ENCODE results near the gene NARS2. TPM values are rescaled to one million over a fixed set of nuclear protein-coding genes. Genes with fewer than 3 reads are reported as not detected.

NARS2 gene
- total RNA-seq, 1 donor from 2014 or later = 25.5 TPM

DNA sequence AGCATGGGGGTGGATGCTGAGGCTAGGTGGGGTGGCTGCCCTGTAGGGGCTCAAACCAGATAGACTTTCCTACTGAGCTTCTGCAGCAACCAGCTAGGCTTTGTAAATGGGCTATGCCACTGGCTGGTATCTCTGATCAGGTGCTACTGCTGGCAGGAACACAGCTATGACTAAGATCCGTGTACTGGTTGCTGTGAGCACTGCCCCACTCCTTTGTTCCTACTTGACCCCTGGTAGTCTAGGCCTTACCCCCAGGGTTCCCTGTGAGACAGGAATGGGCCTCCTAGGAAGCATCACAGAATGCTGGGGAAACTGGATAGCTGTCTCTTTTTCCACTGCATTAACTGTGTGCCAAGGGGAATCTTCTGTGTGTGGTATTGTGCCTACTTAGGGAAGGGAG, 98.6 kb downstream of the NARS2 start:
- H3K27me3 ChIP-seq (ENCODE audit: control insufficient read depth, insufficient read depth, low read length) = no peaks in the 10 kb centered on the region
- H3K4me3 ChIP-seq (ENCODE audit: low read depth, low read length) = no peak overlapping the region
- TF ChIP-seq, protein P1, sequence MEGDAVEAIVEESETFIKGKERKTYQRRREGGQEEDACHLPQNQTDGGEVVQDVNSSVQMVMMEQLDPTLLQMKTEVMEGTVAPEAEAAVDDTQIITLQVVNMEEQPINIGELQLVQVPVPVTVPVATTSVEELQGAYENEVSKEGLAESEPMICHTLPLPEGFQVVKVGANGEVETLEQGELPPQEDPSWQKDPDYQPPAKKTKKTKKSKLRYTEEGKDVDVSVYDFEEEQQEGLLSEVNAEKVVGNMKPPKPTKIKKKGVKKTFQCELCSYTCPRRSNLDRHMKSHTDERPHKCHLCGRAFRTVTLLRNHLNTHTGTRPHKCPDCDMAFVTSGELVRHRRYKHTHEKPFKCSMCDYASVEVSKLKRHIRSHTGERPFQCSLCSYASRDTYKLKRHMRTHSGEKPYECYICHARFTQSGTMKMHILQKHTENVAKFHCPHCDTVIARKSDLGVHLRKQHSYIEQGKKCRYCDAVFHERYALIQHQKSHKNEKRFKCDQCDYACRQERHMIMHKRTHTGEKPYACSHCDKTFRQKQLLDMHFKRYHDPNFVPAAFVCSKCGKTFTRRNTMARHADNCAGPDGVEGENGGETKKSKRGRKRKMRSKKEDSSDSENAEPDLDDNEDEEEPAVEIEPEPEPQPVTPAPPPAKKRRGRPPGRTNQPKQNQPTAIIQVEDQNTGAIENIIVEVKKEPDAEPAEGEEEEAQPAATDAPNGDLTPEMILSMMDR (IDR thresholded peaks at IDR 0.05; ENCODE audit: insufficient read depth, low read length, poor library complexity, severe bottlenecking) = no peak
- DNase-seq (ENCODE audit: low read depth) = no peak
- no peaks in the 10 kb centered on the region for H3K36me3 ChIP-seq (ENCODE audit: control insufficient read depth, insufficient read depth, low read length)

DNA sequence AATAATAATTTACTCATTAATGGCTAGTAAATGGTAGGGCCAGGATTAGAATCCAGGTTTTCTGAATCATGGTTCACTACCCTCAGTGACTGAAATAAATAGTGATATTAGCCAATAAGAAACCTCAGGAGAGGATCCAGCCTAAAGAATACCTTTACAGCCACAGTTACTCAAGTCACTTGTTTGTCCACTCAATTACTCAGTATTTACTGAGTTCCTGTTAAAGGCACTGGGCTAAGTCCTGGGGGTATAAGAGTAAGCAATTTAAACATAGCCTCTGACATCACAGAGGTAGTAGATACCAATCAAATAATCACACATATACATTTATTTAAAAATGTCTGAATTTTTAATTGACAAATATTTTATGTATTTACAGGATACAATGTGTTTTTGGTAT, 100.2 kb downstream of the NARS2 start:
- no peaks in the 10 kb centered on the region for H3K36me3 ChIP-seq (ENCODE audit: control insufficient read depth, insufficient read depth, low read length)
- H3K4me3 ChIP-seq (ENCODE audit: low read depth, low read length) = no peak overlapping the region
- no peak for DNase-seq (ENCODE audit: low read depth)
- TF ChIP-seq, protein P1 (IDR thresholded peaks at IDR 0.05; ENCODE audit: insufficient read depth, low read length, poor library complexity, severe bottlenecking) = no peak
- H3K27me3 ChIP-seq (ENCODE audit: control insufficient read depth, insufficient read depth, low read length) = no peaks in the 10 kb centered on the region

DNA sequence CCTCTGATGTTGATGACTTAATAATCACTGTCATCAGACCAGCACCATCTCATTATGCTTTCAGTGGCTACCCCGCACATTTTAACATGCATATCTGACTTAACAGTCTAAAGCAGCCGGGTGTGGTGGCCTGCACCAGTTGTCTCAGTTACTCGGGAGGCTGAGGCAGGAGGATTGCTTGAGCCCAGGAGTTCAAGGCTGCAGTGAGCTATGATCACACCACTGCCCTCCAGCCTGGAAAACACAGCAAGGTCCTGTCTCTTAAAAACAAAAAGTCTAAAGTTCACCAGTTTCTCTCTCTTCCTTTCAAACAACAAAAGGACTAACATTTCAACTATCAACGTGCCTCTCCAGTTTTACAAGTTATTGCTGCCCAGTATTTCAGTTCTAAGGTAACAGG, 101.8 kb downstream of the NARS2 start:
- TF ChIP-seq, protein P1 (IDR thresholded peaks at IDR 0.05; ENCODE audit: insufficient read depth, low read length, poor library complexity, severe bottlenecking) = no peak
- Histone ChIP-seq H3K36me3 (ENCODE audit: control insufficient read depth, insufficient read depth, low read length) (no peaks in the 10 kb centered on the region), H3K27me3 (ENCODE audit: control insufficient read depth, insufficient read depth, low read length) (no peaks in the 10 kb centered on the region), H3K4me3 (ENCODE audit: low read depth, low read length) (no peak overlapping the region)
- DNase-seq (ENCODE audit: low read depth) = no peak

DNA sequence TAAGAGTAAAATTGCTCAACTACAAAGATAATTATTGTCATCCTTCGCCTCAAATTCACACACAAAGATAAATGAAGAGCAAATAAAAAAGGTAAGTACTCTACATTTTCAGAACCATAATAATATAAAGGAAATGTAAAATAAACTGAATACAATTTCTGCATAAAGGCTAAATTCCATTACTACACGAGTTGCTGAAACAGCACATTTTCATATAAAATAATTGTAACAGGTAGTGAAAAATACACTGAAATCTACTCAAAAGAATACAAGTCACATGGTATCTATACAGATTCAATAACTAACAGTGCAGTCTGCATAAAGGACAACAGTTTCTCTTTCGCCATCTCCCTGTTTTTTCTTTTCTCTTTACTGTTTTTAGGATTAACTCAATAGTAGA, 102.3 kb downstream of the NARS2 start:
- no peaks in the 10 kb centered on the region for H3K36me3 ChIP-seq (ENCODE audit: control insufficient read depth, insufficient read depth, low read length)
- TF ChIP-seq, protein P1 (IDR thresholded peaks at IDR 0.05; ENCODE audit: insufficient read depth, low read length, poor library complexity, severe bottlenecking) = no peak
- DNase-seq (ENCODE audit: low read depth) = no peak
- no peak overlapping the region for H3K4me3 ChIP-seq (ENCODE audit: low read depth, low read length)
- no peaks in the 10 kb centered on the region for H3K27me3 ChIP-seq (ENCODE audit: control insufficient read depth, insufficient read depth, low read length)

DNA sequence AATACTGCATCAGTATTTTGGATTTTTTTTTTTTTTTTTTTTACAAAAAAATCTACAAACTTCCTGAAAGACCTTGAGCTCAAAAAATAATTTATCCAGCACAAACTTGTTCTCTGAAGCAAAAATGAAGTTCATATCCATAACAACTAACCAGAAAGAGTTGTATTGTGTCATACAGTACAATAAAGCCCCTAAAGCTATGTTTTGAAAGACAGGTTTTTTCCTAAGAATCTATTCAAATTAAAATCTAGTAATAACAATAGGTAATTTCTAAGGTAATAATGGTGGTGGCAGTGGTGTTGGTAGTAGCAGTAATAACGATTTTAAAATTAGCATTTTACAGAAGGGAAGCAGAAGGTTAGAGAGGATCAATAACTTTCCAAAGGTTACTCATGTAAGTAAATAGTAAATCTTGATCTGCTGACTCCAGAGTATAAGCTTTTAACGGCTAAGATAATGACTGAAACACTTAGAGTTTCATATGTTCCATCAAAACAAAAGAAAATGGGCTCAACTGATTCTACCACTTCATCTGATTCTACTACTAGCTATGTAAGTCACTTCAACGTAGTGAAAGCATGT, 103.7 kb downstream of the NARS2 start:
- H3K36me3 ChIP-seq (ENCODE audit: control insufficient read depth, insufficient read depth, low read length) = no peaks in the 10 kb centered on the region
- TF ChIP-seq, protein P1 (IDR thresholded peaks at IDR 0.05; ENCODE audit: insufficient read depth, low read length, poor library complexity, severe bottlenecking) = no peak
- no peaks in the 10 kb centered on the region for H3K27me3 ChIP-seq (ENCODE audit: control insufficient read depth, insufficient read depth, low read length)
- no peak for DNase-seq (ENCODE audit: low read depth)
- H3K4me3 ChIP-seq (ENCODE audit: low read depth, low read length) = no peak overlapping the region

DNA sequence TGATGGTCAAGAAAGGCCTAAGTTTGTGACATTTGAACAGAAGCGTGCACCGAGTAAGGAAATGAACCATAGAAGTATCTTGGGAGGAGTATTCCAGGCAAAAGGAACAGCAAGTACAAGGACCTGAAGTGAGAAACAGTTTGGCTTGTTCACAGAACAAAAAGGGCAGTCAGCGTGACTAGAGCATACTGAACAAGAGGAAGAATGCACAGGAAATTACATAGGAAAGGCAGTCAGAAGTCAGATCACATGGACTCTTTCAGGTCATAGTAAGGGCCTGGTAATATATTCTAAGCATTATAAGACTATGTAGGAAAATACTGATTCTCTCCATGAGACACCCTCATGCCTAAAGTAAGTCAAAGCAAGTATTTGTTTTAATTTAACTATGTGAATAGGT, 104.8 kb downstream of the NARS2 start:
- TF ChIP-seq, protein P1 (IDR thresholded peaks at IDR 0.05; ENCODE audit: insufficient read depth, low read length, poor library complexity, severe bottlenecking) = no peak
- no peak overlapping the region for H3K4me3 ChIP-seq (ENCODE audit: low read depth, low read length)
- H3K36me3 ChIP-seq (ENCODE audit: control insufficient read depth, insufficient read depth, low read length) = no peaks in the 10 kb centered on the region
- no peaks in the 10 kb centered on the region for H3K27me3 ChIP-seq (ENCODE audit: control insufficient read depth, insufficient read depth, low read length)
- DNase-seq (ENCODE audit: low read depth) = no peak

Data from kidney epithelial cell (primary cell).